HFF-Myc (cell line): Measurements from ENCODE around the gene ZC3H7B.

Experiments used
- DNase-seq: peaks from one replicate; pipeline ENCODE4 v3.0.0-alpha.2; 2011; ENCODE audit warnings: low read depth; ENCODE audit errors: extremely low read depth
- H3K4me3 ChIP-seq: replicated peaks from 2 replicates; pipeline ENCODE4 v1.5.1; 2011; ENCODE audit warnings: low read depth, mild to moderate bottlenecking, control low read depth, low read length
- TF ChIP-seq, protein P1 (sequence below): IDR thresholded peaks from 2 replicates; pipeline ENCODE4 v1.5.1; 2012; ENCODE audit warnings: mild to moderate bottlenecking, low read depth, low read length, control low read depth; ENCODE audit errors: missing control alignments

The ZC3H7B gene

DNA sequence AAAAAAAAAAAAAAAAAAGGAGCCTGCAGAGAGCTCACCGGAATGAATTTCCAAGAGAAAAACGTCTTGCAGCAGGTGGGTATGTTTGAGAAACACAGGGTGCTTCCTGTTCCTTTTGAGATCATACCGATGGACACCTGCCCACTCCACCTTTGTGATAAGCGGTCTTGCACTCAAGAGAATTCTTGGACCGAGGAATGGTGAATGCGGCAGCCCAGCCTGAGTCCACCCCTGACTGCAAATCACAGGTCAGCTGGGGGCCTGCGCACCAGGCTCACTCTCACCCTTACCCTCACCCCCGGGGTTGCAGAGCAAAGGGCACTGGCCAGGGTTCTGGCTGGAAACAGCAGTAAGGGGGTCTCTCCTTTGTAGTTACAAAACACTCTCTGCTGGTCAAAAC is 63.6 kb downstream of the ZC3H7B start:
- DNase-seq = no peak
- TF ChIP-seq, protein P1, sequence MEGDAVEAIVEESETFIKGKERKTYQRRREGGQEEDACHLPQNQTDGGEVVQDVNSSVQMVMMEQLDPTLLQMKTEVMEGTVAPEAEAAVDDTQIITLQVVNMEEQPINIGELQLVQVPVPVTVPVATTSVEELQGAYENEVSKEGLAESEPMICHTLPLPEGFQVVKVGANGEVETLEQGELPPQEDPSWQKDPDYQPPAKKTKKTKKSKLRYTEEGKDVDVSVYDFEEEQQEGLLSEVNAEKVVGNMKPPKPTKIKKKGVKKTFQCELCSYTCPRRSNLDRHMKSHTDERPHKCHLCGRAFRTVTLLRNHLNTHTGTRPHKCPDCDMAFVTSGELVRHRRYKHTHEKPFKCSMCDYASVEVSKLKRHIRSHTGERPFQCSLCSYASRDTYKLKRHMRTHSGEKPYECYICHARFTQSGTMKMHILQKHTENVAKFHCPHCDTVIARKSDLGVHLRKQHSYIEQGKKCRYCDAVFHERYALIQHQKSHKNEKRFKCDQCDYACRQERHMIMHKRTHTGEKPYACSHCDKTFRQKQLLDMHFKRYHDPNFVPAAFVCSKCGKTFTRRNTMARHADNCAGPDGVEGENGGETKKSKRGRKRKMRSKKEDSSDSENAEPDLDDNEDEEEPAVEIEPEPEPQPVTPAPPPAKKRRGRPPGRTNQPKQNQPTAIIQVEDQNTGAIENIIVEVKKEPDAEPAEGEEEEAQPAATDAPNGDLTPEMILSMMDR = no peak
- no peak overlapping the region for H3K4me3 ChIP-seq

DNA sequence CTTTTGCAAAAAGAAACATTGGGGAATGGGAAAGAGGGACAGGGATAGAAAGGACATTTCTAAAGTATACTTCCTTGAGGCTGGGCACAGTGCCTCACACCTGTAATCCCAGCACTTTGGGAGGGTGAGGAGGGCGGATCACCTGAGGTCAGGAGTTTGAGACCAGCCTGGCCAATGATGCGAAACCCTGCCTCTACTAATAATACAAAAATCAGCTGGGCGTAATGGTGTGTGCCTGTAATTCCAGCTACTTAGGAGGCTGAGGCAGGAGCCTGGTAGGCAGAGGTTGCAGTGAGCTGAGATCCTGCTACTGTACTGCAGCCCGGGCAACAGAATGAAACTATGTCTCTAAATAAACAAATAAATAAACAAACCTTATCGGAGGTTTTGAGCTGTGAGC is 64.1 kb downstream of the ZC3H7B start:
- H3K4me3 ChIP-seq = no peak overlapping the region
- TF ChIP-seq, protein P1 = no peak
- no peak for DNase-seq

DNA sequence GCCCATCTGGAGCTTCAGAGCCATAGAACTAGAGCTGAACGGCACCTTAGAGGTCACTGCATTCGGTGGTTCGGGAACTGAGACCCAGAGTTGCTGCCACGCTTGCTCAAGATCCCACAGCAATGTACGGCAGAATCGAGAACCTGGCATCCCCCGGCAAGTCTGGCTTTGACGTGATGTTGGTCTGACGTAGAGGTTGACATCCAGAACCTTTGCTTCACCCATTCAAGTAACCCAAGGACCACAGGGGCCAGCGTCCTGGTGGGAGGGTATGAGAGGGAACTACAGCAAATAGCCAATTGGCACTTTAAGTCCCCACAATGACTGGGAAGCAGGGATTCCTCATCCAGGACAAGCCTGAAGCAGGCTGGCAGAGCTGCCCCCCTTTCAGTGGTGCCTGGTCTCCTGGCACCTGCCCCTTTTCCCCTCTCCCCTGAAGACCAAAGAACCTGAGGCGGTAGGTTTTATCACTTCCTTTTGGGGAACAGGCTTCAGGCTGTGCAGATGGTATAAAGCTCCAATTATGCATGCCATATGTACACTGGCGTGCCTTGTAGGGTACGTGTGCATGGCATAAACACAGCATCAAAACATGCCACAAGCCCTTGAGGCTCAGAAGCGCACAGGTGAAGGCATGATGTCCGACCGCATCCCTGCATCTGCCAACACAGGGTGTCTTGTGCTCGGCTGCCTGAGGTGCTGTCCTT is 65.2 kb downstream of the ZC3H7B start:
- TF ChIP-seq, protein P1 = no peak
- no peak for DNase-seq
- H3K4me3 ChIP-seq = no peak overlapping the region; the same call in 1 of the 2 replicates

DNA sequence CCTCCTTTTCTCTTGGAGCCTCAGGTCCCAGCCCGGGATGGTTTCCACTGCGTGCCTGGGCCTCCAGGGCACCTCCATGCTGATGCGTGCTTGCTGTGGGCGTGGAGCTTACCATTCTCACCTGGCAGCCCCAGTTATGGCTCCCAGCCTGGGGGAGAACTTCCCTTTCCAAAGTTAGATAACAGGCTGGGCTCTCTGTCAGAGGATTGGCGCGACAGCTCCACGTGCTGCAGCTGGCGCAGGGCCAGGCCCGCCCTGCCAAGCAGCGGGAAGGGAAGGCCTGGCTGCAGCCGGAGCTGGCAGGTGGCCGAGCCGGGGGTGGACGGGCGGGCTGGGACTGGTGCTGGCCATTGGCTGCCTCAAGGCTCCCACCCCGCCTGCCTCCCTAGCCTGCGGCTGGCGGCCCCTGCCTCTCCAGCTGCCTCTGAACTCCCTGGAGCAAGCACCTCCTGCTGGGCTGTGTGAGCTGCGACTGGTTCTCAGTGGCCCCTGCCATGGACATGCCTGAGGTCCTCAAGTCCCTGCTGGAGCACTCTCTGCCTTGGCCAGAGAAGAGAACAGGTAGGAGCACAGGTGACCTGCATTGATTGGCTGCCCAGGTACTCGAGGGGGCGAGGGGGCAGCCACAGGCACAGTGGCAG is 65.8 kb downstream of the ZC3H7B start:
- H3K4me3 ChIP-seq = peak overlapping the region; percentile 31
- TF ChIP-seq, protein P1 = peak; percentile 39
- DNase-seq = peak; percentile 85

- TF ChIP-seq, protein P1 = no peak
- H3K4me3 ChIP-seq = peak overlapping the region; percentile 31
- no peak for DNase-seq
Measured at GRCh38 chr22:41367680-41368542, 66.6 kb downstream of the ZC3H7B start.

DNA sequence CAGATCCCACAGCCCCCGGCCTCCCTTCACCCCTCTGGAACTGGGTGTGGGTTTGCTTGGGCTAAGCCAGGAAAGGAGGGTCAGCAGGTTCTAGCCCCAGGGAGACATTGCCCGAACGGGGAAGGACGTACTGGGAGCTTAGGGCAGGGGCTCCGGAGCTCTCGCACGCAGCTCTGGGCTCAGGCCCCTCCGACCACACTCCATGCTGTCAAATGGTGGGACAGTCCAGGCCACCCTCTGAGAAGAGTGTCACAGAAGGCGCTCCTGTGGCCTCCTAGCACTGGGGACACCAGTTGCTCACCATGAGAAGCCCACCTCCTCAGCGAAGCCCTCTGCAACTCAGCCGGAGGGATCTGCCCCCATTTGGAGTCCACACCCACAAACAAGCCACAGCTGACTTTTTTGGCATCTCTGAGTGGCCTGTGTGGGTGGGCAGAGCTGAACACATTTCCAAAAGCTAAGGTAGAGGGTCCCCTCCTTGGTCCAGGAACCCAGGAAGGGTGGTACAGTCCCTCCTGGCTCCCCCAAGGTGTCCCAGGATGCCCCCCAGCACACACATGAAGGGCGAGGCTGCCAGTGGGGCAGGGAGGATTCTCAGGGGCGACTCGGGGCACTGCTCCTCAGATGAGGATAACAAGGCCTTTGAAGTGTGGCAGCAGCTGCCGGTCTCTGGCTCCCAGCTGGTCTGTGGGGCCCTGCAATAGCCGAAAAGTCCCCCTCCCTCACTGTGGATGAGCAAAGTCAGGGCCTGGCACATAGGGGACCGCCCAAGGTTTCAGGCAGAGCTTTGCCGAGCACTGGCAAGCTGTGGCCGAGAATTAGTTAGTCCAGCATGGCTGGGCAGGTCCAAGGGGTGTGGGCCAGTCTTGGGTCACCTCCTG is 67.5 kb downstream of the ZC3H7B start:
- TF ChIP-seq, protein P1 = no peak
- H3K4me3 ChIP-seq = no peak overlapping the region
- DNase-seq = no peak
